Breast epithelium (tissue), 3 donors: ENCODE results near the gene SNTG2.

ENCODE experiments used
- POLR2AphosphoS5 ChIP-seq, 3 donors: sonication (generic); formaldehyde crosslinking; IDR thresholded peaks; one replicate each; pipeline ENCODE4 v1.6.1; 2017; ENCODE audit warnings: antibody characterized with exemption in 3 of 3
- TF ChIP-seq, protein P1 (sequence below), 3 donors: fragments of 450-650 bp; IDR thresholded peaks; one replicate each; pipeline ENCODE4 v1.5.1; 2016 to 2017; ENCODE audit warnings: antibody characterized with exemption in 3 of 3, mild to moderate bottlenecking in 3 of 3, moderate library complexity in 3 of 3

DNA sequence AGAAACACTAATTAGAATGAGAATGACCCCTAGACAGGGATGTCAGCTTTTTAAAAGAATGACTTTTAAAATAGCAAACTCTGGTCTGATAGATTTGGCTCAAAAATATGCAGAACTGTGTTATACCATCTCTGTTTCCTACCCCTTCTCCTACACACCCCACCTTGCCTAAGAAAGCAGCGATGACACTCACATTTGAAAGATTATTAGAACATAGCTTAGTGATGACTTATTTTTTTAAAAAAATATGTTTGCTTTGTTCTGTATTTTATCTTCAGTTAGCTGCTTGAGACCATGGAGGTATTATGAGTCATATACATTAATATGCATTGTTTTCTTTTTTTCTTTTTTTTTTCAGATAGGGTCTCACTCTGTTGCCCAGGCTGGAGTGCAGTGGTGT is 286.0 kb downstream of the SNTG2 start:
- TF ChIP-seq, protein P1, sequence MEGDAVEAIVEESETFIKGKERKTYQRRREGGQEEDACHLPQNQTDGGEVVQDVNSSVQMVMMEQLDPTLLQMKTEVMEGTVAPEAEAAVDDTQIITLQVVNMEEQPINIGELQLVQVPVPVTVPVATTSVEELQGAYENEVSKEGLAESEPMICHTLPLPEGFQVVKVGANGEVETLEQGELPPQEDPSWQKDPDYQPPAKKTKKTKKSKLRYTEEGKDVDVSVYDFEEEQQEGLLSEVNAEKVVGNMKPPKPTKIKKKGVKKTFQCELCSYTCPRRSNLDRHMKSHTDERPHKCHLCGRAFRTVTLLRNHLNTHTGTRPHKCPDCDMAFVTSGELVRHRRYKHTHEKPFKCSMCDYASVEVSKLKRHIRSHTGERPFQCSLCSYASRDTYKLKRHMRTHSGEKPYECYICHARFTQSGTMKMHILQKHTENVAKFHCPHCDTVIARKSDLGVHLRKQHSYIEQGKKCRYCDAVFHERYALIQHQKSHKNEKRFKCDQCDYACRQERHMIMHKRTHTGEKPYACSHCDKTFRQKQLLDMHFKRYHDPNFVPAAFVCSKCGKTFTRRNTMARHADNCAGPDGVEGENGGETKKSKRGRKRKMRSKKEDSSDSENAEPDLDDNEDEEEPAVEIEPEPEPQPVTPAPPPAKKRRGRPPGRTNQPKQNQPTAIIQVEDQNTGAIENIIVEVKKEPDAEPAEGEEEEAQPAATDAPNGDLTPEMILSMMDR (IDR thresholded peaks at IDR 0.05), result no peak
- TF ChIP-seq POLR2AphosphoS5 (IDR thresholded peaks at IDR 0.05), result no peak
